Gastroesophageal sphincter (tissue), 4 donors: Measurements from ENCODE around the gene FOXK2. TPM values are rescaled to one million over a fixed set of nuclear protein-coding genes. Genes with fewer than 3 reads are reported as not detected.
"Not testable (repeated sequence)": the region's sequence is repeated elsewhere in the genome, so short reads cannot be mapped to it uniquely, and the experiment has no call there.

ENCODE experiments used
- ATAC-seq: fragments of 150-250 bp; one replicate; pipeline ENCODE4 v1.9.1; 2016; ENCODE audit warnings: mild to moderate bottlenecking, moderate library complexity
- H3K27ac ChIP-seq, 4 donors: fragments of 200-600 bp; sonication (generic) in 3 of 4; 1 replicate in 3 of 4; 2 replicates in 1 of 4; pipeline ENCODE4 v1.5.1; 2016 to 2019
- H3K27me3 ChIP-seq: fragments of 200-600 bp; sonication (generic); one replicate; pipeline ENCODE4 v1.5.1; 2019
- H3K36me3 ChIP-seq, 2 donors: fragments of 200-600 bp; sonication (generic); one replicate each; pipeline ENCODE4 v1.5.1; 2019; ENCODE audit warnings: control low read depth in 1 of 2
- H3K4me1 ChIP-seq, 3 donors: fragments of 200-600 bp; sonication (generic); 1 replicate in 2 of 3; 2 replicates in 1 of 3; pipeline ENCODE4 v1.5.1; 2016 to 2019; ENCODE audit warnings: control low read depth in 2 of 3
- H3K4me3 ChIP-seq, 2 donors: fragments of 200-600 bp; sonication (generic); one replicate each; pipeline ENCODE4 v1.5.1; 2019; ENCODE audit warnings: mild to moderate bottlenecking in 1 of 2, moderate library complexity in 1 of 2
- H3K9me3 ChIP-seq, 3 donors: fragments of 200-600 bp; sonication (generic); one replicate each; pipeline ENCODE4 v1.5.1; 2017 to 2019; ENCODE audit warnings: control low read depth in 2 of 3
- CTCF ChIP-seq, 4 experiments: fragments of 200-600 bp in 2 of 4; fragments of 450-650 bp in 2 of 4; sonication (generic) in 1 of 4; IDR thresholded peaks; one replicate each; pipeline ENCODE4 v1.5.1; 2017 to 2019; ENCODE audit warnings: antibody characterized with exemption in 4 of 4, mild to moderate bottlenecking in 2 of 4, moderate library complexity in 2 of 4
- EP300 ChIP-seq: sonication (generic); formaldehyde crosslinking; IDR thresholded peaks from one replicate; pipeline ENCODE4 v1.6.1; 2017; ENCODE audit warnings: antibody characterized with exemption, mild to moderate bottlenecking
- POLR2A ChIP-seq, 2 donors: fragments of 450-650 bp; IDR thresholded peaks; one replicate each; pipeline ENCODE4 v1.6.1; 2017; ENCODE audit warnings: antibody characterized with exemption in 2 of 2, mild to moderate bottlenecking in 2 of 2, moderate library complexity in 1 of 2
- POLR2AphosphoS5 ChIP-seq: sonication (generic); formaldehyde crosslinking; IDR thresholded peaks from one replicate; pipeline ENCODE4 v1.6.1; 2017; ENCODE audit warnings: antibody characterized with exemption
- WGBS, 2 donors: methylation state at CpG; one replicate each; pipeline ENCODE4 v1.1.5; 2018; ENCODE audit warnings: low coverage in 1 of 2; 5-methylcytosine and 5-hydroxymethylcytosine counted together
- total RNA-seq, 4 donors: library from RNA; depleted of rRNA; stranded (reverse); fragments of >200 nt; gene quantifications; one replicate each; pipeline ENCODE4 v1.1.0, GENCODE V29; 2016

Gene FOXK2
- total RNA-seq, 4 donors from 2014 or later: 35.1 to 63.4 (median 52.6) TPM

DNA sequence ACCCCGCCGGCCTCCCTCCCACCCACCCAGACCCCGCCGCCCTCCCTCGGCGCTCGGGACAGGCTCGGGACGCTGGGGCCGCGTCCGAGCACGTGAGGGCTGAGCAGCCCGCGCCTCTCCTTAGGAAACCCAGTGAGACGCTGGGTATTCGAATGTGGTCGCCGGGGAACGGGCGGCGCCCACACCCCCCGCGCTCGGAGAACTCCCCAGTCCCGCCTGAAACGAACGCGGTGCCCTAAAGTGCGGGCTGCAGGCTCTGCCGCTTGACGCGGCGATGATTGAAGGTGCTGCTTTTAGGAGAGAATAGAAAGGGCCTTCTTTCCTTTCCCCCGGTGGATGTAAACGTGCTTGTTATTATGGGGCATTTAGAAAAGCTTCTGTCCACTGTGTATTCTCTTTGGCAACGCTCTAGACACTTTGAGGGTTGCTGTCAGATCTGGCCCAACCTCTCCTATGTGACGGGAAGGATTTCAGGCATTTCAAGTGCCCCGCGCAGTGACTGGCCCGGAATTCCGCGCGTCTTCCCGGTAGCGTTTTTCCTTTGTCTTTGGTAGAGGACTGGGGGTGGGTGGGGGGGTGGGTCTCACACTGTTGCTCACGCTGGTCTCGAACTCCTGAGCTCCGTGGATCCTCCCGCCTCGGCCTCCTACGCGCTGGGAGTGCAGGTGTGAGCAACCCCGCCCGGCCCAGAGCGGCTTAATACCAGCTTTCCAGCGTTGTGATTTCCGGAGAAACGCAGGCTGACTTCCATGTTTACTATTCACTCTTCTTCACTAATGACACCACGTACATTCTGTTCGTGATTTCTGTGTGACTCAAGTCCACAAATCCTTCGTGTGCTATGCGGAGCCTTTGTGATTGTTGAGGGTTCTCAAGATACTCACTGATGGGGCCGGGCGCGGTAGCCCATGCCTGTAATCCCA lies 21.8 kb upstream of the FOXK2 start:
- Histone ChIP-seq H3K9me3 (no peaks in the 10 kb centered on the region), H3K4me1 (peaks cover 0 to 56% (median 10%) of the 10 kb centered on the region in 3 donors), H3K4me3 (peak overlapping the region; percentile 54 to 74), H3K36me3 (no peaks in the 10 kb centered on the region), H3K27ac (peak overlapping the region; percentile 75 to 95 (median 90)), H3K27me3 (no peaks in the 10 kb centered on the region)
- peak; percentile 66 for ATAC-seq
- 0 to 1% methylated on average over 9 to 21 of the region's 66 CpGs for WGBS, 2 donors
- TF ChIP-seq POLR2A (IDR thresholded peaks at IDR 0.05) (no peak), POLR2AphosphoS5 (peak; percentile 62)

- 40 to 44% methylated on average over 6 to 8 of the region's 8 CpGs for WGBS, 2 donors
- peaks cover 0 to 22% (median 0%) of the 10 kb centered on the region in 3 donors for H3K4me1 ChIP-seq
- no peaks in the 10 kb centered on the region for H3K9me3 ChIP-seq
- H3K4me3 ChIP-seq: no peak overlapping the region
- no peaks in the 10 kb centered on the region for H3K36me3 ChIP-seq
- peak; percentile 90 for TF ChIP-seq POLR2AphosphoS5
- TF ChIP-seq POLR2A (IDR thresholded peaks at IDR 0.05): no peak
- TF ChIP-seq CTCF (IDR thresholded peaks at IDR 0.05): no peak
- no peak for TF ChIP-seq EP300
- H3K27ac ChIP-seq: peak overlapping the region in 3 of 4 donors; percentile 37 to 68 (median 48)
- H3K27me3 ChIP-seq: no peaks in the 10 kb centered on the region
- peak; percentile 44 for ATAC-seq
Observed at GRCh38 chr17:82502207-82502606, 17.3 kb upstream of the FOXK2 start.

- TF ChIP-seq POLR2AphosphoS5: no peak
- TF ChIP-seq EP300: no peak
- no peak for TF ChIP-seq POLR2A (IDR thresholded peaks at IDR 0.05)
- TF ChIP-seq CTCF (IDR thresholded peaks at IDR 0.05): no peak
Observed at GRCh38 chr17:82503094-82503727, 16.3 kb upstream of the FOXK2 start.

DNA sequence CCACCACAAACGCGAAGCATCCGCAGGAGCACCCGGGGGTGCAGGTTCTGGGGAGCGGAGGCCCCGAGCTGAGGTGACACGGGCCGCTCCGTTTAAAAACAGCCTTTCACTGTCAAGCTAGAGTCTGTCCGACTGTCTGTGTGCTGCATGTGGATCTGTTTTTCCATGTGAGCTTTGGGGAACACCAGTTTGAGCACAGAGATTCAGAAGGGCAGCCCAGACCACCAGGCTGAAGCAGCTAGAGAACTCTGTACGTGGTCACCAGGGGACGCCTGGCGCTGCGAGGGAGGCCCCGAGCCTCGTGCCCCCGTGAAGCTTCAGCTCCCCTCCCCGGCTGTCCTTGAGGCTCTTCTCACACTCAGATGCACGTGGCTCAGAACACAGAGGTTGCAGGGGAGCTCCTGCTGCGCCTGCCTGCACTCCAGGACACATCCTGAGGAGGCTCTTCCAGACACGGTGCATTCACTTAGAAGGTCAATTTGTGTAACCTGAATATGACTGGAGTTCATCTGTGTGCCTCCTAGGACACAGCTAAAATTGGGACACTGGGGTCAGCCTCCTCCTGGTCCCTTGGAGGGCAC lies 15.7 kb upstream of the FOXK2 start:
- Histone ChIP-seq H3K4me3 (no peak overlapping the region), H3K27me3 (no peaks in the 10 kb centered on the region), H3K36me3 (no peaks in the 10 kb centered on the region), H3K27ac (no peak overlapping the region), H3K9me3 (no peaks in the 10 kb centered on the region), H3K4me1 (peaks cover 0 to 10% (median 0%) of the 10 kb centered on the region in 3 donors)
- TF ChIP-seq EP300 (no peak), POLR2A (IDR thresholded peaks at IDR 0.05) (no peak), CTCF (IDR thresholded peaks at IDR 0.05) (no peak)
- no peak for ATAC-seq
- 81 to 83% methylated on average over 7 to 8 of the region's 21 CpGs for WGBS, 2 donors

More at GRCh38 chr17:82503094-82503727, 16.3 kb upstream of the FOXK2 start:
- no peak for ATAC-seq
- no peaks in the 10 kb centered on the region for H3K27me3 ChIP-seq
- H3K4me3 ChIP-seq: no peak overlapping the region
- no peaks in the 10 kb centered on the region for H3K9me3 ChIP-seq
- no peak overlapping the region for H3K27ac ChIP-seq
- 73 to 77% methylated on average over 2 to 11 of the region's 12 CpGs for WGBS, 2 donors
- H3K36me3 ChIP-seq: no peaks in the 10 kb centered on the region
- H3K4me1 ChIP-seq: peaks cover 0 to 15% (median 0%) of the 10 kb centered on the region in 3 donors

- Histone ChIP-seq H3K9me3 (no peaks in the 10 kb centered on the region), H3K4me3 (no peak overlapping the region), H3K36me3 (no peaks in the 10 kb centered on the region), H3K27me3 (no peaks in the 10 kb centered on the region), H3K27ac (no peak overlapping the region), H3K4me1 (peaks cover 0 to 10% (median 0%) of the 10 kb centered on the region in 3 donors)
- TF ChIP-seq CTCF (IDR thresholded peaks at IDR 0.05): no peak
- no peak for TF ChIP-seq POLR2A (IDR thresholded peaks at IDR 0.05)
- TF ChIP-seq EP300: no peak
- WGBS, 2 donors: 88 to 92% methylated on average over 3 of the region's 6 CpGs
- no peak for ATAC-seq
Observed at GRCh38 chr17:82505296-82505695, 14.2 kb upstream of the FOXK2 start.

DNA sequence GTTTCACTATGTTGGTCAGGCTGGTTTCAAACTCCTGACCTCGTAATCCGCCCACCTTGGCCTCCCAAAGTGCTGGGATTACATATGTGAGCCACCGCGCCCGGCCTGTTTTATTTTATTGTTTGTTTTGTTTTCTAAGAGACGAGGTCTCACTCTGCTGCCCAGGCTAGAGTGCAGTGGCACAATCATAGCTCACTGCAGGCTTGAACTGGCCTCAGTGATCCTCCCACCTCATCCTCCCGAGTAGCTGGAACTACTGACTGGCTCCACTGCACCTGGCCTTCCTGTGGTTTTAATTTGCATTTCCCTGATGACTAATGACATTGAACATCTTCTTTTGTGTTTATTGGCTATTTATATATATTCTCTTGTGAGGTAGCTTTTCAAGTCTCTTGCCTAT lies 13.1 kb upstream of the FOXK2 start:
- 71% methylated on average over 4 to 6 of the region's 7 CpGs for WGBS, 2 donors
- not testable (repeated sequence) for H3K27ac ChIP-seq, H3K9me3 ChIP-seq, ATAC-seq, H3K27me3 ChIP-seq, H3K36me3 ChIP-seq, H3K4me3 ChIP-seq
- H3K4me1 ChIP-seq: peaks cover 0 to 10% (median 0%) of the 10 kb centered on the region in 3 donors
